Naive thymus-derived CD4-positive, alpha-beta T cell (primary cell): Measurements from ENCODE around the gene ERN1. TPM values are rescaled to one million over a fixed set of nuclear protein-coding genes. Genes with fewer than 3 reads are reported as not detected.

Experiments used
- ATAC-seq: fragments of 150-1000 bp; cut with Tn5 transposase; 2 replicates; pipeline ENCODE4 v1.10.0; 2021; ENCODE audit warnings: mild to moderate bottlenecking, moderate library complexity
- CTCF ChIA-PET: fragments of 350-600 bp; sonication (Branson Sonifier 250); formaldehyde crosslinking; loops from one replicate; lab custom pipeline; 2021; ENCODE audit warnings: antibody characterized with exemption; lab: Charles Lee
- POLR2A ChIA-PET: fragments of 350-600 bp; sonication (Branson Sonifier 250); formaldehyde crosslinking; loops from one replicate; lab custom pipeline; 2021; ENCODE audit warnings: antibody characterized with exemption, inconsistent platforms; lab: Charles Lee
- DNase-seq, 9 donors: peaks; one replicate each; pipeline versions ENCODE4 v3.0.0 to v3.0.0-alpha.2; 2020 to 2022; ENCODE audit warnings: mixed read lengths in 1 of 9
- H3K27ac ChIP-seq: one replicate; pipeline ENCODE4 v1.7.0; 2013; ENCODE audit warnings: mild to moderate bottlenecking, low read depth, low read length, moderate library complexity
- H3K27me3 ChIP-seq, 2 donors: one replicate each; pipeline ENCODE4 v1.7.0; 2013; ENCODE audit warnings: low read length in 2 of 2, mild to moderate bottlenecking in 2 of 2, moderate library complexity in 2 of 2; ENCODE audit not compliant: control insufficient read depth in 2 of 2, insufficient read depth in 2 of 2
- H3K36me3 ChIP-seq, 3 experiments: 1 replicate in 2 of 3; 2 replicates in 1 of 3; pipeline ENCODE4 v1.7.0; 2013; ENCODE audit warnings: low read length in 3 of 3, mild to moderate bottlenecking in 3 of 3, moderate library complexity in 1 of 3; ENCODE audit not compliant: insufficient read depth in 3 of 3, control insufficient read depth in 2 of 3
- H3K4me1 ChIP-seq, 2 donors: one replicate each; pipeline ENCODE4 v1.7.0; 2013; ENCODE audit warnings: low read length in 2 of 2, mild to moderate bottlenecking in 2 of 2, moderate library complexity in 1 of 2; ENCODE audit not compliant: control insufficient read depth in 2 of 2, insufficient read depth in 2 of 2
- H3K4me3 ChIP-seq: 2 replicates; pipeline ENCODE4 v1.7.0; 2013; ENCODE audit warnings: mild to moderate bottlenecking, low read length
- H3K9me3 ChIP-seq, 3 experiments: 1 replicate in 2 of 3; 2 replicates in 1 of 3; pipeline ENCODE4 v1.7.0; 2013; ENCODE audit warnings: low read length in 3 of 3; ENCODE audit not compliant: control insufficient read depth in 2 of 3
- H3K27ac Mint-ChIP-seq, 9 donors: one replicate each; pipeline ENCODE4 v1.8.0; 2020 to 2022; ENCODE audit warnings: mixed read lengths in 9 of 9, mild to moderate bottlenecking in 8 of 9, moderate library complexity in 5 of 9, inconsistent platforms in 2 of 9
- H3K27me3 Mint-ChIP-seq, 5 donors: one replicate each; pipeline ENCODE4 v1.8.0; 2021 to 2022; ENCODE audit warnings: mixed read lengths in 5 of 5, mild to moderate bottlenecking in 1 of 5
- H3K36me3 Mint-ChIP-seq, 5 donors: one replicate each; pipeline ENCODE4 v1.8.0; 2020 to 2022; ENCODE audit warnings: mixed read lengths in 5 of 5, mild to moderate bottlenecking in 3 of 5, inconsistent platforms in 1 of 5
- H3K4me1 Mint-ChIP-seq, 7 donors: one replicate each; pipeline ENCODE4 v1.8.0; 2020 to 2022; ENCODE audit warnings: mixed read lengths in 7 of 7, mild to moderate bottlenecking in 3 of 7, inconsistent platforms in 1 of 7
- H3K4me3 Mint-ChIP-seq, 10 donors: one replicate each; pipeline ENCODE4 v1.8.0; 2020 to 2022; ENCODE audit warnings: mild to moderate bottlenecking in 10 of 10, mixed read lengths in 10 of 10, moderate library complexity in 6 of 10, inconsistent platforms in 2 of 10
- H3K9me3 Mint-ChIP-seq, 11 donors: one replicate each; pipeline ENCODE4 v1.8.0; 2020 to 2022; ENCODE audit warnings: mixed read lengths in 11 of 11, mild to moderate bottlenecking in 4 of 11, inconsistent platforms in 1 of 11, moderate library complexity in 1 of 11
- intact Hi-C, 2 donors: fragments of 100-400 bp; cut with micrococcal nuclease; formaldehyde crosslinking; loops; one replicate each; pipeline ENCODE4 v1.15.1; 2023
- polyA plus RNA-seq, 2 donors: library from polyadenylated mRNA; unstranded; fragments of 300-500 nt; fragmentation: Illumina TruSeq; gene quantifications; one replicate each; pipeline ENCODE4 v1.2.3, GENCODE V29; 2021
- total RNA-seq, 6 experiments: library from RNA in 5 of 6; stranded (reverse) in 5 of 6; gene quantifications; 1 replicate in 5 of 6; 2 replicates in 1 of 6; pipeline ENCODE4 v1.2.3 and lab custom pipeline; 2021 to 2026

The ERN1 gene
- total and polyA plus RNA-seq, 7 experiments from 2014 or later, result 15.7 to 110 (median 60.3) TPM

DNA sequence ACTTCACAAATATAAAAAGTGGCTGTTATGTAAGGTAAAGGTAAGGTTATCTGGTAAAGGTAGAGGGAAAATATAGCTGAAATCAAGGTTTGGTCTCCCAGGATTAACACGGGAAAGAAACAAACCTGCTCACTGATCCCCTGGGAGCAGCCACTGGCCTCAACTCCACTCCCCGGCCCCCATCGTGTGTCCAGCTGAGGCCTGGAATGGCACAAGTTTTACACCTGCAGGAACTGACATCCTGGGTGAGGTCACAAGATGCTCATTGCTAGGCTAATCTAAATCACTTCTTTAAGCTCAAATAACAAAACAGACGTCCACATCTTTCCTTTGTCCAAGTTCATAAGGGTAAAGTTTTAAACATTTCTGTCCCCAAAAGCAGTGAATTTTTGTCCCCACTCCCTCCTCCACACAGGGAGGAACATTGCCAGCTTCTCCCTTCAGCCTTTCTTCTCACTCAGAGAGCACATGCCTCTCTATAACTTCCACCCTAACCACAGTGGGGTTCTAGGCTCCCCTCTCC is 46.3 kb downstream of the ERN1 start:
- Histone ChIP-seq H3K36me3 (peaks cover 0 to 8% (median 7%) of the 10 kb centered on the region in 3 experiments), H3K4me3 (no peak overlapping the region), H3K9me3 (no peaks in the 10 kb centered on the region), H3K27me3 (no peaks in the 10 kb centered on the region), H3K4me1 (peaks cover 60 to 82% of the 10 kb centered on the region in 2 donors), H3K27ac (no peak overlapping the region)
- Mint-ChIP-seq H3K4me3 (peak overlapping the region in 3 of 10 donors; percentile 14 to 71 (median 17)), H3K4me1 (peaks cover 18 to 35% (median 26%) of the 10 kb centered on the region in 7 donors), H3K36me3 (peaks cover 0 to 39% (median 11%) of the 10 kb centered on the region in 5 donors), H3K9me3 (no peaks in the 10 kb centered on the region), H3K27me3 (no peaks in the 10 kb centered on the region), H3K27ac (peak overlapping the region in 1 of 9 donors; percentile 66)
- no peak for ATAC-seq
- intact Hi-C loops, result loop anchor here (2.0 kb wide), 2 partner anchors 17 to 47 kb away; partner anchors contain the start of gene ERN1 (in 1 of the 2)
- POLR2A ChIA-PET, result interaction anchor here (0.6 to 3.5 kb wide), 7 partner anchors 8 to 47 kb away, joined by 3 to 23 read pairs (median 5); partner anchors contain the start of gene ERN1
- CTCF ChIA-PET, result interaction anchor here (0.6 to 1.5 kb wide), 3 partner anchors 20 to 63 kb away, joined by 3 to 6 read pairs (median 3); partner anchors contain the start of gene ICAM2
- DNase-seq, result no peak

DNA sequence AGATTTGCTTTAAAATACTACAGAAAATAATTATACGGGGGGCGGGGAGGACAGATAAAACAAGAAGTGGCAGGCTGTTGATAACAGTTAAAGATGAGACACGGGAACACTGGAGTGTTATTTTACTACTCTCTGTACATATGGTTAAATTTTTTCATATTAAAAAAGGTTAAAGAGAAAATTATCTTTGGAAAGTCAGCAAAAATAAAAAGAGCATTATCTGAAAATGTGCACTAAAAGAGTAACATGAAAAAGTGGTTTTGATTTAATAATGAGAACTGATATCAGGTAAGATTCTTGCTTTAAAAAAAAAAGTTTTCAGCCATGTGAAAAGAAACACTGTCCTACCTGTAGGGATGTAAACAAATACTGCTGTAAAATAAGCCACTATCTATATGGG is 46.9 kb downstream of the ERN1 start:
- Mint-ChIP-seq H3K4me1 (peaks cover 15 to 30% (median 20%) of the 10 kb centered on the region in 7 donors), H3K4me3 (peak overlapping the region in 3 of 10 donors; percentile 21 to 84 (median 71)), H3K36me3 (peaks cover 0 to 40% (median 14%) of the 10 kb centered on the region in 5 donors), H3K27ac (peak overlapping the region in 6 of 9 donors; percentile 52 to 91 (median 74)), H3K27me3 (no peaks in the 10 kb centered on the region), H3K9me3 (no peaks in the 10 kb centered on the region)
- DNase-seq, result no peak
- Histone ChIP-seq H3K27ac (no peak overlapping the region), H3K4me1 (peaks cover 59 to 82% of the 10 kb centered on the region in 2 donors), H3K9me3 (no peaks in the 10 kb centered on the region), H3K4me3 (no peak overlapping the region), H3K27me3 (no peaks in the 10 kb centered on the region), H3K36me3 (peaks cover 0 to 9% (median 9%) of the 10 kb centered on the region in 3 experiments)
- ATAC-seq, result no peak
- intact Hi-C loops, result loop anchor here (2.0 kb wide), 2 partner anchors 16 to 48 kb away; partner anchors contain the start of gene ERN1 (in 1 of the 2)
- CTCF ChIA-PET, result interaction anchor here (0.6 to 2.4 kb wide), 5 partner anchors 19 to 63 kb away, joined by 3 to 7 read pairs (median 4); partner anchors contain the start of gene ICAM2
- POLR2A ChIA-PET, result interaction anchor here (0.7 to 3.5 kb wide), 7 partner anchors 8 to 47 kb away, joined by 3 to 23 read pairs (median 6); partner anchors contain the start of gene ERN1

DNA sequence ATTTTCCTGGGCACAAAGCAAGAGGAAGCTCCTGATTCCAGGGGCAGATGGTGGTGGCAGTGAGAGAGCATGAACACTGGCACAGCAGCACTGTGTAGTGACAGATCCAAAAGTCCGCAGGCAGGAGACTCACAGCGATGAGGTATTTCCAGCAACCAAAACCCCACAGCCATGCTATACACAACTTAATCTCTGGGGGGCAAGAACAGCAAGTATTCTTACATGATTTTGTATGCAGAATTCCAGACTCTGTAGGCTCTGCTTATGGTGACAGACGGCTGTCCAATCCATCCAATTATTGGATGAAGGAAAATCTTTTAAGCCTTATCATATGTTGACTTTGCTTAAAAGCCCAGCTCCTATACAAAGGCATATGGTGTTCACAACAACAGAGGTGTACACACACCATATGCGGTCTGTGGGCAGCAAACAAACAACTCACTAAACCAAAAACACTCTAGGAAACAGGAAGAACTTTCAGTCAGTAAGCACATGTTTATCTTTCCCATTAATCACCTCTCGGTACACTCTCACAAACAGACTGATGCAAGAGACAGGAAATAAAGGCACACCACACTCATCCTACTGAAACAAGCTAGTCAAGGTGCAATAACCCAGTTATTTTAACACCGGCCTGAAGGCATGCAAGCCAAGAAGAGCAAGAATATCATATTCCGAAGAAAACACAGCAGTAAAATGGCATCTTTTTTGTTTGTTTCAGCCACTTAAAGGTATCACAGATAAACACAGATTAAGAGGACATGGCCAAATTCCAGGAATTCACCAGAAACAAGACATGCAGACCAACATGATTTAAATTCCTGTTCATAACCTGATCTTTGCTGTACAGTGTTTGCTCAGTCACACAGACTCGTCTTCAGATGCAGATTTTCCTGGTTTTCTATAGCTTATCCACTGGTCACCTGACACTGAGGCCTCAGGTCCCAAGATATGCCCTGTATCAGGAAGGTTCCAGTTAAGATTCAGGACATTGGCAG is 47.8 kb downstream of the ERN1 start:
- H3K9me3 ChIP-seq, result no peaks in the 10 kb centered on the region
- ATAC-seq (peak; percentile 81), DNase-seq (peak in 5 of 9 donors; percentile 21 to 36 (median 30))
- Mint-ChIP-seq H3K4me3 (peak overlapping the region in 8 of 10 donors; percentile 49 to 84 (median 72)), H3K9me3 (no peaks in the 10 kb centered on the region), H3K4me1 (peaks cover 7 to 25% (median 11%) of the 10 kb centered on the region in 7 donors), H3K27me3 (no peaks in the 10 kb centered on the region), H3K36me3 (peaks cover 0 to 43% (median 16%) of the 10 kb centered on the region in 5 donors), H3K27ac (peak overlapping the region in 6 of 9 donors; percentile 52 to 91 (median 74))
- peak overlapping the region; percentile 37 for H3K27ac ChIP-seq
- no peaks in the 10 kb centered on the region for H3K27me3 ChIP-seq
- peaks cover 49 to 75% of the 10 kb centered on the region in 2 donors for H3K4me1 ChIP-seq
- peak overlapping the region; percentile 4 for H3K4me3 ChIP-seq
- intact Hi-C loops, result loop anchor here (1.0 to 2.0 kb wide), 6 partner anchors 9 to 49 kb away; partner anchors contain the start of gene ERN1 (in 2 of the 2)
- ChIA-PET POLR2A (interaction anchor here (0.6 to 3.5 kb wide), 11 partner anchors 10 to 63 kb away, joined by 3 to 23 read pairs (median 5); partner anchors contain the start of genes ERN1 and ICAM2), CTCF (interaction anchor here (0.7 to 2.4 kb wide), 7 partner anchors 8 to 163 kb away, joined by 3 to 7 read pairs (median 4); partner anchors contain the start of gene GH1)
- H3K36me3 ChIP-seq, result peaks cover 0 to 11% (median 9%) of the 10 kb centered on the region in 3 experiments

DNA sequence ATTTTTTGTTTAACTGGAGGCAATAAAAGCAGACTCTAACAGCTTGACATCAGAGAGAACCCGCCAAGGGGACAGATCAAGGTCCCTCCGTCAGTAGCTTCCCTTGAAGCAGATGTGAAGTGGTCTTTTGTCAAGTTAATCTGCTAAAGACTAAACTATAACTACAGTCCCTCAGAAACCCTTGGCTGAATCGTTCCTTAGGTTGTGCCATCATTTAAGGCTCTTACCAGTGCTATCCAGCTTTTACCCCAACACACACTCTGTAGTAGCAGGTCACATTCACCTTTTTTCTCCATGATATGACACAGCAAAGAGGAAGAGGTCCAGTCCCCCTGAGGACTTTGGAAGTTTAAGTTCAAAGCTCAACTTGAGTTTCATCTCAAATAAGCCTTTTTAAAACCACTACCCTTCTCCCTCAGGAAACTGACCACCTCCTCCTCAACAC is 49.7 kb downstream of the ERN1 start:
- no peak overlapping the region for H3K27ac ChIP-seq
- peak overlapping the region in 2 of 9 donors; percentile 17 to 60 for H3K27ac Mint-ChIP-seq
- H3K27me3 Mint-ChIP-seq, result no peaks in the 10 kb centered on the region
- H3K9me3 Mint-ChIP-seq, result no peaks in the 10 kb centered on the region
- H3K4me1 Mint-ChIP-seq, result peaks cover 5 to 35% (median 20%) of the 10 kb centered on the region in 7 donors
- H3K4me3 Mint-ChIP-seq, result peak overlapping the region in 1 of 10 donors; percentile 46
- ChIA-PET CTCF (interaction anchor here (0.6 to 1.2 kb wide), 2 partner anchors 51 kb away, joined by 3 read pairs; no protein-coding TSS in a partner anchor), POLR2A (interaction anchor here (0.6 to 2.4 kb wide), 6 partner anchors 10 to 65 kb away, joined by 3 to 10 read pairs (median 5); no protein-coding TSS in a partner anchor)
- no peaks in the 10 kb centered on the region for H3K9me3 ChIP-seq
- no peak for ATAC-seq
- H3K36me3 ChIP-seq, result peaks cover 0 to 11% (median 9%) of the 10 kb centered on the region in 3 experiments
- H3K27me3 ChIP-seq, result no peaks in the 10 kb centered on the region
- intact Hi-C loops, result no loop called here
- peaks cover 41 to 59% of the 10 kb centered on the region in 2 donors for H3K4me1 ChIP-seq
- H3K4me3 ChIP-seq, result no peak overlapping the region
- no peak for DNase-seq
- peaks cover 6 to 57% (median 20%) of the 10 kb centered on the region in 5 donors for H3K36me3 Mint-ChIP-seq

DNA sequence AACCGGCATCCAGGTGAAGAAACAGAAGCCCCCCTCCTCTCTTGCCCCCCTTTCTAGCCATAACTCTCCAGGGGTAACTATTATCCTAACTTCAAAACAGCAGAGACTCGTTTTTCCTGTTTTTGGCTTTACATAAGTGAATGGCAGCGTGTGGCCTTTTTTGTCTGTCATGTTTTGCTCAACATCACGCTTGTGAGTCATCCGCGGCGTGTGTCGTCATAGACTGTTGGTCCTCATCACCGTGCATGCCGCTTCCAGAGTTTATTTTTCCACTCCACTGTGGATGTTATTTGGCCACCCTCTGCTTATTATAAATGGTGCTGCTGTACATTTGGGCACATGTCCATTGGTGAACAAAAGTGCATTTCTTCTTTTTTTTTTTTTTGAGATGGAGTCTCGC is 52.6 kb downstream of the ERN1 start:
- H3K27me3 ChIP-seq, result no peaks in the 10 kb centered on the region
- peaks cover 6 to 75% (median 34%) of the 10 kb centered on the region in 5 donors for H3K36me3 Mint-ChIP-seq
- DNase-seq (no peak), ATAC-seq (peak; percentile 41)
- ChIA-PET CTCF (no interaction called here), POLR2A (interaction anchor here (0.7 to 1.5 kb wide), 3 partner anchors 11 to 47 kb away, joined by 3 read pairs; no protein-coding TSS in a partner anchor)
- peak overlapping the region in 1 of 10 donors; percentile 8 for H3K4me3 Mint-ChIP-seq
- H3K27ac ChIP-seq, result no peak overlapping the region
- peaks cover 5 to 37% (median 20%) of the 10 kb centered on the region in 7 donors for H3K4me1 Mint-ChIP-seq
- peaks cover 0 to 24% (median 22%) of the 10 kb centered on the region in 3 experiments for H3K36me3 ChIP-seq
- H3K9me3 Mint-ChIP-seq, result no peaks in the 10 kb centered on the region
- H3K27ac Mint-ChIP-seq, result peak overlapping the region in 2 of 9 donors; percentile 21 to 73
- no peak overlapping the region for H3K4me3 ChIP-seq
- peaks cover 13 to 31% of the 10 kb centered on the region in 2 donors for H3K4me1 ChIP-seq
- intact Hi-C loops, result no loop called here
- H3K27me3 Mint-ChIP-seq, result no peaks in the 10 kb centered on the region
- no peaks in the 10 kb centered on the region for H3K9me3 ChIP-seq
